ENCODE data around the gene POU6F2.

- no peak for TF ChIP-seq CTCF (conservative IDR thresholded peaks at IDR 0.05 in 1 of 2, IDR thresholded peaks at IDR 0.05 in 1 of 2; ENCODE audit: low read depth in 1 of 2, low read length in 2 of 2)
- TF ChIP-seq EZH2 (IDR thresholded peaks at IDR 0.05; ENCODE audit: low read length, missing control alignments): no peak
These were observed 224.3 kb downstream of the POU6F2 start for GRCh38 chr7:39202041-39202440.

Data from fibroblast of lung (primary cell).